GM04504 (cell line): Measurements from ENCODE around the gene RGS14.
"Not testable (repeated sequence)": the region's sequence is repeated elsewhere in the genome, so short reads cannot be mapped to it uniquely, and the experiment has no call there.

ENCODE experiments used
- DNase-seq: peaks from one replicate; pipeline ENCODE4 v3.0.0-alpha.2; 2012; ENCODE audit warnings: low read depth

RGS14 gene

DNA sequence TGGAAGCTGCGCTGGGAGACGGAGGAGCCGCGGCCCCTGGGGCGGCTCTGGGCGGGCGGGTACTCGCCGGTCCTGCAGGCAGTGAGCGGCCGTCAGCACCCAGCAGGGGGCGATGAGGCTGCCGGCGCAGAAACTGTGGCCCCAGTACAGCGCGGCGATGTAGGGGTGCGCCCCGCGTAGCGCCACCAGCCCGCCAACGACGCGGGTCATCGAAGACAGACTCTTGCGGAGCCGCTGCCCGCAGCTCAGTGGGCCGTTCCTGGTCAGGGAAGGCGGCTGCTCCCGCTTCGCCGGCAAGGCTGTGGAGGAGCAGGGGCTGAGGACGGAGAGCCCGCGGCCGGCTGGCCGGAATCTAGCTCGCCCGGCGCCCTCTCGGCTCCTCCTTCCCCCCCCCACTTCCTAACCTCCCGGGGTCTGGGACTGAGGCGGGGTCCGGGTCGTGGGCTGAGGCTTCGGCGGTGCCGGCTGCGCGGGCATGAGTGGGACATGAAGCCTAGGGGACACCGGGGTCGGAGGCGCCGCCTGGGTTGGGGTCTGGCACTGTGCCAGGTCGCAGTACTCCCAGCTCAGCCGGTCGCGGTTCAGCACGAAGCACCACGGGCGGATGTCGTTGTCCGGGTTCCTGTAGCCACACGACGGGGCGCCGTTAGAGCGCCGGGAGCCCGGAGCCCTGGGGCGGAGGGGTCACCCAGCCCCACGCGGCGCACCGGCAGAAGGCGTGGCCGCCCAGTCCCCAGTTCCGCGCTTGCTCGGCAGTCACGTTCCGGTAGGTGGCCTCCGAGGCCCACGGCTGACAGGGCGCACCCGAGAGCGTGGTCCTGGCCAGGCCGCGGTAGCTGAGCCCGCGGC lies 46.3 kb downstream of the RGS14 start:
- no peak for DNase-seq

- DNase-seq, result no peak
These were observed 47.0 kb downstream of the RGS14 start for GRCh38 chr5:177404641-177405179.

GRCh38 chr5:177405312-177405711 lies 47.6 kb downstream of the RGS14 start:
- no peak for DNase-seq

GRCh38 chr5:177405805-177406204 lies 48.1 kb downstream of the RGS14 start:
- DNase-seq, result no peak

DNA sequence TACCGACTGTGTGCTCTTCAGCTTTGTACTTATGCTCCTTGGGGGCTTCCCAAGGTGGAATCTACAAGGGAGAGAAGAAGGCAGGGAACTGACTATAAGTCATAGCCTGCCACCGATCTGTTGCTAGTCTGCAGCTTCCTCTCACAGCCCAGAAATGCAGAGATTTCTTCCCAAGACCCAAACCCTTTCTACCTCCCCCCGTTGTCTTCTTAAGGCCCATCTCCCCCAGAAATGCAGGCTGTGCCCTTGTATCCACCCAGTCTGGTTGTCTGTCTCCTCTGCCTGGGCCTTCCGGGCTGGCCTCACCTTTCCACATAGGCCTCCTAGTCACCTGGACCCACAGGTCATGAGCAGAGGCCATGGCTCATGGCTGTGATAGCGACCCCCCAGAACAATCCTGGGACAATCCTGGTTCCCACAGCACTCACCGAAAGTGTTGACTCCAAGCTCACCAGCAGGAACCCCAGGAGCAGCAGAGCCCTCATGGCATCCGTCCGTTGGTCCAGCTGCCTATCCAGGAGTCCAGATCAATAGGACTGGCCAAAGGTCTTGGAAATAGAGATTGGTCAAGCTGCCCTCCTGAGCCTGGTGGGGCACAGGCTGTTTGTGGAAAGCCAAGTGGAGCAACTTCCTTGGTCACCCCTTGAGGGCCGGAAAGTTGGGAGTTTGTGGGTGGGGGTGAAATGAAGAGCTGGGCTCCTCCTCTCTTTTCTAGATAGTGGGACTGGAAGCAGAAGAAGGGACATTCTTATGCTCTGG lies 51.5 kb downstream of the RGS14 start, which contains the start of gene F12:
TSS of gene F12 (minus strand) at position 522 of the 759 bp plus-strand sequence. CDS start at position 485, 37 bp downstream.
- no peak for DNase-seq

- DNase-seq, result no peak
These were observed 52.9 kb downstream of the RGS14 start for GRCh38 chr5:177410575-177410974.

DNA sequence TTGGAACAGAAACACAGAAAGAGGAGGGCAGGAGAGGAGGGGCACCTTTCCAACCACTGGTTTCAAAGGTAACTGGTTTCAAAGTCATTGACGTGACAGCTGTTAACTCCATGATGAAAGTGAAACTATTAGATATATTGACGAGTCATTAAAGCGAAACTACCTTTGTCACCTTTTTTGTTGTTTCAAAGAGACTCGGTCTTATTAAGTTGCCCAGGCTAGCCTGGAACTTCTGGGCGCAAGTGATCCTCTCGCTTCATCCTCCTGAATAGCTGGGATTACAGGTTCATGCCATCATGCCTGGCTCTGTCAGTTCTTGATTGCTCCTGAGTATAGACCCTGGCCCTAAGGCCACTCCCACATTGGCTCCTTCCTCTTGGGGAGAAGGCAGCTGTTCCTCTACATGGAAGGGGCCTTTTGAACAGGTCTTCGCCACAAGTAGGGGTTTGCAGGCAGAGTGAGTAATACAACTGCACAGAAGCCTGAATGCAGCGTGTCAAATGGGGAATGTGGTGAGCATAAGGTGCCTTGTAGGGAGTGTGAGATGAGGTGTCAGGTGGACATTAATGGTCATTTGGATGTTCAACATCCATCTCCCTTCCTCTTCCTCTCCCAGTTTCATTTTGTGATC lies 55.0 kb downstream of the RGS14 start:
- no peak for DNase-seq

DNA sequence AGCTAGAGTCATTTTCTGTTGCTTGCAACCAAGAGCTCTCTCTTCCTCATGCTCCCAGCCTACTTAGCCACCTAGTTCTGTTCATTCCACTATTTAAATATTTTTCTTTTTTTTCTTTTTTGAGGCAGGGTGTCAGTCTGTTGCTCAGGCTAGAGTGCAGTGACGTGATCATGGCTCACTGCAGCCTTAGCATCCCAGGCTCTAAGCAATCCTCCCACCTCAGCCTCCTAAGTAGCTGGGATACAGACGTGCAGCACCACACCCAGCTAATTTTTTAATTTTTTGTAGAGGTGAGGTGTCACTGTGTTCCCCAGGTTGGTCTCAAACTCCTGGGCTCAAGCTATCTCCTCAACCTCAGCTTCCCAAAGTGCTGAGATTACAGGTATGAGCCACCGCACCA lies 56.8 kb downstream of the RGS14 start:
- no peak for DNase-seq

DNA sequence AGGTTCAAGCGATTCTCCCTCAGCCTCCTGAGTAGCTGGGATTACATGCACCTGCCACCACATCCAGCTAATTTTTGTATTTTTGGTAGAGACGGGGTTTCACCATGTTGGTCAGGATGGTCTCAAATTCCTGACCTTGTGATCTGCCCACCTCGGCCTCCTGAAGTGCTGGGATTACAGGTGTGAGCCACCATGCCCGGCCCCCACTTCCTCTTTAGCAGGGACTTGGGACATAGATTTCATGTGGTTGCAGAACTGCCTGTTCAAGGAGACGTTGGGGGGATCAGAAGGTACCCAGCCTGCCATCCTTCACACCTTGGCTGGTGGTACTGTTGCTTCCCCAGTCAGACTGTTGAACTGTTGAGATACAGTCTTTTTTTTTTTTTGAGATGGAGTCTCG lies 59.4 kb downstream of the RGS14 start:
- DNase-seq, result not testable (repeated sequence)

DNA sequence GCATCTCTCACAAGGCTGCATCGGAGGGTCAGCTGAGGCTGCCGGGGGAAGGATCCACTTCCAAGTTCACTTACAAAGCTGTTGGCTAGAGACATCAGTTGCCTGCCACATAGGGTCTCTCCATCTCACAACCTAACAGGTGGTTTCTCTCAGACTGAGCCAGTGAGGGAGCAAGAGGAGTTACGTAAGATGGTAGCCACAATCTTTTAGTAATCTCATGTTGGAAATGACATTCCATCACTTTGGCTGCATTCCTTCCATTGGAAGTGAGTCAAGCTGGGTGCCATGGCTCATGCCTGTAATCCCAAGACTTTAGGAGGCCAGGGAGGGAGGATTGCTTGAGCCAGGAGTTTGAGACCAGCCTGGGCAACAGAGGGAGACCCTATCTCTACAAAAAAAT lies 61.3 kb downstream of the RGS14 start:
- no peak for DNase-seq

GRCh38 chr5:177420472-177420871 lies 62.7 kb downstream of the RGS14 start:
- not testable (repeated sequence) for DNase-seq

DNA sequence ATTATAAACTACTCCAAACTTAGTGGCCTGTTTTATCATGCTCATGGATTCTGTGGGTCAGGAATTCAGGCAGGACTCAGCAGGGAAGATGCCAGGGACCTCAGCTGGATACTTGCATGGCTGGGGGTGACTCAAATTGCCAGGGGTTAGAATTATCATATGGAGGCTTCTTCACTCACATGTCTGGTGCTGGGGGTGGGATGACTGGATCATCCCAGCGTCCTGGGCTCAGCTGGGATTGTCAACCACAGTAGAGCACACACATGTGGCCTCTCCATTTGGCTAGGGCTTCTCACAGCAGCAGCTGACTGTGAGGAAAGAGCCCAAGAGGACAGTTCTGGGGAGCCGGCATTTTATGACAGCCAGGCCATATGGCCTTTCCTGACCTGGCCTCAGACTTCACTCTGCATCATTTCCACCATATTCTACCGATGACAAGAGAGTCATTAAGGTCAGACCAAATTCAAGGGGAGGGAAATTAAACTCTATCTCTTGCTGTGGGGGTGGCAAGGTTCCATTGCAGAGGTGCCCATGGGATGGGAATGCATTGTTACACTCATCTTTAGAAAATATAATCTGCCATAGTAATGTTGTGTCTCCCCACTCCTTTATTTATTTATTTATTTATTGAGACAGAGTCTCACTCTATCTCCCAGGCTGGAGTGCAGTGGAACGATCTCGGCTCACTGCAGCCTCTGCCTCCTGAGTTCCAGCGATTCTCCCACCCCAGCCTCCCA lies 63.5 kb downstream of the RGS14 start:
- no peak for DNase-seq
